ENCODE data around the gene TCFL5. TPM values are rescaled to one million over a fixed set of nuclear protein-coding genes. Genes with fewer than 3 reads are reported as not detected.

Gene TCFL5
- polyA plus RNA-seq, 1 donor, result 12.6 TPM

- no peak for DNase-seq
These were observed 36.0 kb upstream of the TCFL5 start for GRCh38 chr20:62897666-62898065.

GRCh38 chr20:62896526-62896925 lies 34.9 kb upstream of the TCFL5 start:
- no peak for DNase-seq

DNA sequence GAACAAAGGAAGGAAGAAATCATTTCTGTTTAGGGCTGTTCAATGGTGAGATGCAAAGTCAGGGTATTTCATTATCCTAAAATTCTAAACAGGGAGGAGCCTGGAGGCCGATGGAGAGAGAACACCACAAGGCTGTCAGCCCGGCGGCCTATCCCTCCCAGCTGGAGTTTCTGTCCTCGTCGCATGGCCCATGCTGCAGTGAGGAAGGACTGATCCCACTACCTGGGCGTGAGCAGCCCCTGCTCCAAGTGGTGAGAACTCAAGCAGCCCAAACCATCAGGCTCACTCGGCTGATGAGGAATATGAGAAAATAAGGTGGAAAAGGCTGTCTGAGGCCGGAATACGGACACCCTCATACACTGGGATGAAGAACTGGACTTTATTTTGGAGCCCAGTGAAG lies 33.9 kb upstream of the TCFL5 start:
- DNase-seq, result no peak

GRCh38 chr20:62894261-62894660 lies 32.6 kb upstream of the TCFL5 start:
- no peak for DNase-seq

DNA sequence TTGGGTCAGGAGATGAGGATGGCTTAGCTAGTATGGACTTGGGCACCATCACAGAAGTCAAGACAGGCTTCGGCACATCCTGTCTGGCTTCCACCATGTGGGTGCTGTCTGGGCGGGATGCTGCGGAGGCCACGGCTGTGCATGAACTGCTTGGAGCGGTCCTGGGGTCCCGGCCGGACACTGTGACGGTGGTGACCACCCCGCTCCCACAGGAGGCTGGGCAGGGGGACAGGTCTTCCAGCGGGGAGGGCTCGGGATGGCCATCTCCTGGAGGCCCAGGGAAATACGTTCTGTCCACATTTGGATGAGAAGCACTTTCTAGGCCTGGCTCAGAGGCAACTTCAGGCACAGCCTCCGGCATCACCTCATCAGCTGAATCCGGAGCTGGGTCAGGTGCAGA lies 32.1 kb upstream of the TCFL5 start:
- no peak for DNase-seq

GRCh38 chr20:62892348-62893304 lies 31.0 kb upstream of the TCFL5 start:
- no peak for DNase-seq

DNA sequence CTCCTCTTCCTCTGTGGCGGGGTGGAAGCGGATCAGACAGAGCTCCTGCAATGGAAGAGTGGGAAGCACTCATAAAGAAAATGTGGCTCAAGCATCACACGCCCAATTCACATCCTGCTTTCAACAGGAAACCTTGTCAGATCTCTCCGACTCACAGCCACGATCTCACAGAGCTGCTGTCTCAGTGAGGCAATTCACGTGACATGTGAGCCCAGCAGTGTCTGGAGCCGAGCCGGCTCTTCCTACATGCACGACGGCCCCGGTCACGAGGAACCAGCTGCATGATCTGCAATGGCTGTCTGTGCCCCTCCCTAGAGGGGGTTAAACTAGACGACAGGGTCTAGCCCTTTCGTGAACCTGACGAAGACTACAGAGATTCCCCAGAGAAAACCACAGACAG lies 29.5 kb upstream of the TCFL5 start:
- DNase-seq, result no peak

DNA sequence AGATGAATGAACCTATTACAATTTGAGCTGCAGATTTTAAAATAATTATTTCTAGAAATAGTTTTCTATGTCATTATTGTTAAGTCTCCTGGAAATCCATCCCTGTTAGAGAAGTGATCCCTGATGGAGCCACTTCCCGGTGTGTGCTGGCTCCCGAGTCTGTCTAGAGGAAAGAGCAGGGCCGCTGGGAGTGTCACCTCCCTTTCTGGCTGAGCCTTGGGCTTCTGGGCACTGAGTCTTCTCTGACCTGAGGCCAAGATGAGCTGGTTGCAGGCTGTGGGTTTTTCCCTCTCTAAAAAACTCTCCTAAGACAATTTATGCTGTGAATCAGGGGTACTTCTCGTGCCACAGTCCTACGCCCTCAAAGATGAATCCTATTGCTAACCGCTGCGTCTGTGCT lies 28.8 kb upstream of the TCFL5 start:
- no peak for DNase-seq

DNA sequence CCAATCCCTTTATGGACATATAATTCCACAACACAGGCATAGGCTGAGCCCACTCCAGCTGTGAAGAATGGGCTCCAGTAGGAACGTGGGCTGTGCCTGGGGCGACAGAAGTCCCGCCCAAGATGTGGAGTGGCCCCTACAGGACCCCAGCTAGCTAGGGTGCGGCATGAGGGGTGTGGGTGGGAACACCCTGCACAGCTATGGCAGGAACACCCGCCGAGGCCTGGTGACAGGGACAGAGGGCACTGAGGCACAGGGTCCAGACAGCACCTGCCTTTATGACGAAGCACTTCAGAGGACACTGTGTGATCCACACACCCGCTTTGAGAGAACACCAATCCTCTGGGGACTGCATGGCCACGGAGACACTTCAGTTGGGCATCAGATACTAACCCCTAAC lies 28.2 kb upstream of the TCFL5 start:
- no peak for DNase-seq

DNA sequence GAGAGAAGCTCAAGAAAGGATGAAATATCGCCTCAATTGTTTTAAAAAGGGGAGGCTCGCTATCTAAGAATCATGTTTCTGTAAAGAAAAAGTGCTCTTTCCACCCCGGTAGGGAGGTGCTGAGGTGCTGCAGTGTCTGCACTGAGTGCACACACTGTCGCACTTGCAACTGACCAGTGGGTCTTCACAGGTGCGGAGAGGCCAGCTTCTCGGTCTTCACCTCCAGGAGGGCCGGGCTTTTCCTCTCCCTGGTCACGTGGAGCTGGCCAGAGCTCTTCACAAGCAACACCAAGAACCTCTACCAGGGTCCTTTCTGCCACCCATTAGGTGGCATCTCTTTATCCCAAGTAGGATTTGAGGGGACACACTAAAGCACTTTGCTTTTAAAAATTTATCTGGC lies 27.8 kb upstream of the TCFL5 start:
- no peak for DNase-seq

- DNase-seq, result no peak
These were observed 27.3 kb upstream of the TCFL5 start for GRCh38 chr20:62888910-62889309.

DNA sequence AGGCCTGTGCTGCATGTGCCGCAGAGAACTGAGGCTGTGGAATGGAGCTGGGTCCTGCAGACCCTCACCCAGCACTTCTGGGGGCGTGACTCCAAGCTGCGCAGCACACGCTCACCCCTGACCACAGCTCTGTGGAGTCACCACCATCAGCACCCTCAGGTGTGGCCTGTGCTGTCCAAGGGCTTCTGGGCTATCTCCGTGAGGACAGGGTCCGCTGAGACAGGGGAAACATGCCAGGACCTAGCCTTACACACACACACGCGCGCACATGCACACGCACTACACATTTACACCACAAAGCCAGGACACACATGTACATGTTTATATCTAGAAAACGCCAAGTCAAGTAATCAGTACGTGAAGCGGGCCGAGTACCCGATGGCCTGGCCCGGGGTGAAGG lies 26.8 kb upstream of the TCFL5 start:
- DNase-seq, result no peak

GRCh38 chr20:62887860-62888239 lies 26.2 kb upstream of the TCFL5 start:
- DNase-seq, result no peak

- DNase-seq, result no peak
These were observed 25.7 kb upstream of the TCFL5 start for GRCh38 chr20:62887152-62887859.

- no peak for DNase-seq
These were observed 25.1 kb upstream of the TCFL5 start for GRCh38 chr20:62886709-62887058.

- DNase-seq, result no peak
These were observed 24.5 kb upstream of the TCFL5 start for GRCh38 chr20:62885896-62886708.

- DNase-seq, result no peak
These were observed 23.6 kb upstream of the TCFL5 start for GRCh38 chr20:62885046-62885895.

GRCh38 chr20:62884556-62884955 lies 22.9 kb upstream of the TCFL5 start:
- no peak for DNase-seq

- no peak for DNase-seq
These were observed 20.8 kb upstream of the TCFL5 start for GRCh38 chr20:62882426-62882825.

GRCh38 chr20:62881662-62882395 lies 20.2 kb upstream of the TCFL5 start:
- no peak for DNase-seq
